Hematopoietic multipotent progenitor cell (in vitro differentiated cells): Measurements from ENCODE around the gene HSPA1L. TPM values are rescaled to one million over a fixed set of nuclear protein-coding genes. Genes with fewer than 3 reads are reported as not detected.
"Not testable (repeated sequence)": the region's sequence is repeated elsewhere in the genome, so short reads cannot be mapped to it uniquely, and the experiment has no call there.

Experiments used
- DNase-seq, 3 donors: peaks; one replicate each; pipeline ENCODE4 v3.0.0-alpha.2; 2011 to 2015; ENCODE audit warnings: low read depth in 2 of 3, low spot score in 2 of 3
- total RNA-seq: library from RNA; depleted of rRNA; stranded (reverse); fragments of >200 nt; gene quantifications from one replicate; pipeline ENCODE4 v1.2.3, GENCODE V29; 2012

HSPA1L gene
- total RNA-seq, result 1.9 TPM

DNA sequence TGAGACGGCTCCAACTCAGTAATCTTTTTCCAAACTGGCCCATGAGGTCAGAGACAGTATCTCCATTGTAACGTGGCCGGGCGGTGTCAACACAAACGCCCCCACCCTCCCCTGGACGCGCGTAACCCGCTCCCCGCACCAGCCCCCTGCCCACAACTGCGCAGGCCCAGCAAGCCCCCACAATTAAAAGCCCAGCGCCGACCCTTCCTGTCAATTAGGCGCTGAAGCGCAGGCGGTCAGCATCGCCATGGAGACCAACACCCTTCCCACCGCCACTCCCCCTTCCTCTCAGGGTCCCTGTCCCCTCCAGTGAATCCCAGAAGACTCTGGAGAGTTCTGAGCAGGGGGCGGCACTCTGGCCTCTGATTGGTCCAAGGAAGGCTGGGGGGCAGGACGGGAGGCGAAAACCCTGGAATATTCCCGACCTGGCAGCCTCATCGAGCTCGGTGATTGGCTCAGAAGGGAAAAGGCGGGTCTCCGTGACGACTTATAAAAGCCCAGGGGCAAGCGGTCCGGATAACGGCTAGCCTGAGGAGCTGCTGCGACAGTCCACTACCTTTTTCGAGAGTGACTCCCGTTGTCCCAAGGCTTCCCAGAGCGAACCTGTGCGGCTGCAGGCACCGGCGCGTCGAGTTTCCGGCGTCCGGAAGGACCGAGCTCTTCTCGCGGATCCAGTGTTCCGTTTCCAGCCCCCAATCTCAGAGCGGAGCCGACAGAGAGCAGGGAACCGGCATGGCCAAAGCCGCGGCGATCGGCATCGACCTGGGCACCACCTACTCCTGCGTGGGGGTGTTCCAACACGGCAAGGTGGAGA is at the start of gene HSPA1L, which contains the start of gene HSPA1A:
HSPA1L (minus strand) TSS at position 259 of the 814 bp plus-strand sequence. CDS start 3,311 bp downstream, outside the sequence.
HSPA1A (plus strand) TSS at position 519 of the 814 bp plus-strand sequence; CDS start at position 733, 214 bp downstream.
- DNase-seq, result peak in 2 of 3 donors; percentile 84 to 92

DNA sequence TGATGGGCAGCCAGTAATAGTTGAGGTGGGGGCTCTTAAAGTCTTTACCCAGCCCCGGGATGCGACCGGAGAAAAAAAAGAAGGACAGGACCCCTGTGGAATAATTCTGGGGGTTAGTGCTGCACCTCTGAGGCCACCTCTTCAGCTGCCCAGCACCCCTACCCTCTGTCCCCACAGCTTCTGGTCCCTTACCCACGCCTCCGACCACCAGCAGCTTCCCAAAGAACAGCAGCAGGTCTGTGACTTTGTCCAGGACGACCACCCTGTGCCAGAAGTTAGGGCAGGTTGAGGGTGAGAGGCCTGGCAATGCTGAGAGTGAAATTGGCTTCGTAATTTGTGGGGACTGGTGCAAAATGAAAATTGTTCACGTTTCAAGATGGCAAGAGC is 49.7 kb upstream of the HSPA1L start:
- no peak for DNase-seq

DNA sequence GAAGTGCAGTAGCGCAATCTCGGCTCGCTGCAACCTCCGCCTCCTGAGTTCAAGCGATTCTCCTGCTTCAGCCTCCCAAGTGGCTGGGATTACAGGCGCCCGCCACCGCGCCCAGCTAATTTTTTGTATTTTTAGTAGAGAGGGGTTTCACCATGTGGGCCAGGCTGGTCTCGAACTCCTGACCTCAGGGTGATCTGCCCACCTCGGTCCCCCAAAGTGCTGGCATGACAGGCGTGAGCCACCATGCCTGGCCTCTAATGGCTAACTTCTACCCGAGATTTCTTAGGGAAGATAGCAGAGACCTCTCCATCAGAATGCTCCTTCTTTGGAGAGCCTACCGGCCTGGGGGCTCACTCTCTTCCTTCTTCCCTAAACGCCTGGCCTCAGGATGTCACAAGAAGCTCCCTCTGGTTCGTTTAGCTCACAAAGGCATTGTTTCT is 49.1 kb upstream of the HSPA1L start:
- DNase-seq, result not testable (repeated sequence)

DNA sequence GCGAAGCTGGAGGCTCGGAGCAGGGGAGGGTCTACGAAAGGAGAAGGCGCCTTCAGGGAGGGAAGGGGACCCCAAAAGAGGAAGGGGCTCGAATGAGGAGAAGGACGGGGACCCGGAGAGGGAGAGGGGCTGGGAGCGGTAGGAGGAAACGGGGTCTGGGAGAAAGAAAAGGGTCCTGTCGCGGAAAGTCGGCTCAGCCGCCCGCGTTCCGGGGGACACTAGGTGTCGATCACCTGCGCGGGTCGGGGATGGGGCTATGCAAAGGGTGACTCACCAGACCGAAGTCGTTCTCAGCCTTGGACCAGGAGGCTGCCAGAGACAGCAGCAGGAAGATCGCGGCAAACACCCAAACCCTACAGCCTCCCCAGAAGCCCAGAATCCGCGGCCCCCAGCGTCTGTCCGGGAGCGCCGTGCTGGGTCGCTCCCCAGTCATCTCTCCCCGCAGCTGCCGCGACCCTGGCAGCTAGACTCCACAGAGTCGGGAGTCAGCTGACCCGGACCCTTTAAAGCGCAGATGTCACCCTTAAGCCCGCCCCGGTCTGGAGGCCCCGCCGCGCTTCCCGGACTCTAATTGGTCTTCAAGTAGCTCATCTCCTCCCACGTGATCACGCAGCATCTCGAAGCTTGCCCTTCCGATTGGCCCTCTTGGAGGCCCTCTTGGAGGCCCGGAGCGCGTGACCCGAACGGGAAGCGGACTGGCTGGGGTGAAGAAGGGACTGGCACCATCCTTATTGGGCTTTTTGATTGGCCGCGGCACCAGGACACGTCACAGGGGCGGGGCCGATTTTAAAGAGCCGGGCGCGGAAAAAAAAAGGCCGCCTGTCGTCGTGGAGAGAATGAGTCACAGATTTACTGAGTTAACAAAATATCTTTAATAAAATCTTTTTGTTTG is 47.5 kb upstream of the HSPA1L start, which contains the start of gene NEU1:
NEU1 (minus strand) TSS at position 478 of the 892 bp plus-strand sequence; CDS start at position 433, 45 bp downstream.
- DNase-seq, result peak; percentile 91 to 100 (median 100)

DNA sequence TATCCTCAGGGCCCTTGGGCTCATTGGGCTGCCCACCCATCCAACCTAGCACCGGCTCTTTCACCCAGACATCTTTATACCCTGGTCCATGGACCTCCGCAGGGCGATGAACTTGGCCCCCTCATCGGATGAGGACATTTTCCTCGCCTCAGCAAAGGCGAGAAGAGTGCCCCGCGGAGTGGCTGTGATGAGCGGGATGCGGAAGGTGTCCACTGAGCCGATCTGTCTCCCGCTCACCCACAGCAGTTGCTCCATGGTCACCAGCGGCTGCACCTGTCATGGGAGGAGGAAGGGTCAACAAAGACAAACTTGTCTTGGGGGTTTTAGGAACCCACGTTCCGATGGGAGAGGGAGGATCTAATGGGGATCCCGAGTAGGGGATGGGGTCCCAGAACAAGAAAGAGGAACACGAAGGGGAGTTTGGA is 46.8 kb upstream of the HSPA1L start:
- no peak for DNase-seq

DNA sequence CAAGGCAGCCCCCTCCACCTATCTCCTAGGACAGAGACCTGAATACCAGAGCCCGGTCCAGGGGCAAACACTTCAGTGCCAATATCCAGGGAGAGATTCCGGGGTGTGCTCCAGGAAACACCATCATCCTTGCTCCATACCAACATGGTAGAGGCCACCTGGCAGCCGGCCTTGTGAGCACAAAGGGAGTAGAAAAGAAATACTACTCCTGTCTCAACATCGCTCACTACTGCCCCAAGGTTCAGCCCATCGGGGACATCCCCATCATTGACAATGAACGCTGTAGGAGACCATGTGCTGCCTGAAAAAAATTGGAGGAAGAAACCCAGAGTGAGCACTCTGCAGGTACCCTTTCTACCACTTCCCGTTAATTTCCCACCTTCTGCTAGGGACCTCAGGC is 46.1 kb upstream of the HSPA1L start:
- DNase-seq, result no peak

DNA sequence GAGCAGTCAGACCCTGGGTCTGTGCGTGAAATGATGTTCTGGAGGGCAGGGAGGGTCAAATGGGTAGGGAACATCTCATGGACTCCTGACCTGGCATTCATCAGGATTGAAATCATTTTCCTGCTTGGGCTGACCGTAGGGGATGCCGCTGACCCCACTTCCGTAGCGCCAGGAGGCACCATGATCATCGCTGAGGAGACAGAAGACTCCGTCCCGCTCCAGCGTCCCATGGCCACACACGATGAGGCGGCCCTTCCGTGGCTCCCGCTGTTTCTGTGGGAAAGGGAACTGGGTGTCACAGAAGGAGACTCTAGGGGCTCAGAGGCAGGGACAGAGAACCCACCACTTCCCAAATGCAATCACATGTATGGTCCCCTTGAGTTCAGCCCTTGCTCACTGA is 45.3 kb upstream of the HSPA1L start:
- DNase-seq, result no peak

DNA sequence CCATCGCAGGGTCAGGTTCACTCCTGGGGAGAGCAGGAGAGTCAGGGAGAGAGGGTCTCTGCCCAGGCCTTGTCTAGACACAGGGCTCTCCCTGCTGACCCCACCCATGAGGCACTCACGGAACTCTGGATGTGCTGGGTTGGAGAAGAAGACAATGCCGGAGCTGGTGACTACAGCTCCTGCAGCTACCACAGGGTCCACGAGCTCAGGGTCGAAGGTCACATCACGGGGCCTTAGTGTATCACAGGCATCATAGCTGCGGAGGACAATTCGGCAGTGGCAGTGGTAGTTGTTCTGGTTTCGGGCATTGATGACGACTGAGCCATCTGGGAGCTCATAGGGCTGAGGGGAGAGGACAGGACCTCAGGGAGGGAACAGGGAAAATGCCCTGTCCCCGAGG is 44.8 kb upstream of the HSPA1L start:
- DNase-seq, result no peak

DNA sequence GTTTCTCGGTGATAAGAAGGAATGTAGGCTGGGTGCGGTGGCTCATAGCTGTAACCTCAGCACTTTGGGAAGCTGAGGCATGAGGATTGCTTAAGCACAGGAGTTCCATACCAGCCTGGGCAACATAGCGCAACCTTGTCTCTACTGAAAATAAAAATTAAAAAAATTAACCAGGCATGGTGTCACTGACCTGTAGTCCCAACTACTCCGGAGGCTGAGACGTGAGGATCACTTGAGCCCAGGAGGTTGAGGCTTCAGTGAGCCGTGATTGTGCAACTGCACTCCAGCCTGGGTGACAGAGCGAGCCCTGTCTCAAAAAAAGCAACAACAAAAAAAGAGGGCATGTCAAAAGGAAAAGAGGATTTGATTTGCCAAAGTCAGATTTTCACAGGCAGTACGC is 43.6 kb upstream of the HSPA1L start:
- no peak for DNase-seq

DNA sequence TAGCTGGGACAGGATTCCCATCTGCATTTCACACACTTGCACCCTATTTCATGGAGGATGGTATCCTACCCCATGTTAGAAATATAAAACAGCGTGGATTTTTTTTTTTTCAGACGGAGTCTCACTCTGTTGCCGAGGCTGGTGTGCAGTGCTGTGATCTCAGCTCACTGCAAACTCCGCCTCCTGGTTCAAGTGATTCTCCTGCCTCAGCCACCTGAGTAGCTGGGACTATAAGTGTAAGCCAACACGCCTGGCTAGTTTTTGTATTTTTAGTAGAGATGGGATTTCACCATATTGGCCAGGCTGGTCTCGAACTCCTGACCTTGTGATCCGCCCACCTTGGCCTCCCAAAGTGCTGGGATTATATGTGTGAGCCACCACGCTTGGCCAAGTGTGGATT is 42.7 kb upstream of the HSPA1L start:
- not testable (repeated sequence) for DNase-seq

DNA sequence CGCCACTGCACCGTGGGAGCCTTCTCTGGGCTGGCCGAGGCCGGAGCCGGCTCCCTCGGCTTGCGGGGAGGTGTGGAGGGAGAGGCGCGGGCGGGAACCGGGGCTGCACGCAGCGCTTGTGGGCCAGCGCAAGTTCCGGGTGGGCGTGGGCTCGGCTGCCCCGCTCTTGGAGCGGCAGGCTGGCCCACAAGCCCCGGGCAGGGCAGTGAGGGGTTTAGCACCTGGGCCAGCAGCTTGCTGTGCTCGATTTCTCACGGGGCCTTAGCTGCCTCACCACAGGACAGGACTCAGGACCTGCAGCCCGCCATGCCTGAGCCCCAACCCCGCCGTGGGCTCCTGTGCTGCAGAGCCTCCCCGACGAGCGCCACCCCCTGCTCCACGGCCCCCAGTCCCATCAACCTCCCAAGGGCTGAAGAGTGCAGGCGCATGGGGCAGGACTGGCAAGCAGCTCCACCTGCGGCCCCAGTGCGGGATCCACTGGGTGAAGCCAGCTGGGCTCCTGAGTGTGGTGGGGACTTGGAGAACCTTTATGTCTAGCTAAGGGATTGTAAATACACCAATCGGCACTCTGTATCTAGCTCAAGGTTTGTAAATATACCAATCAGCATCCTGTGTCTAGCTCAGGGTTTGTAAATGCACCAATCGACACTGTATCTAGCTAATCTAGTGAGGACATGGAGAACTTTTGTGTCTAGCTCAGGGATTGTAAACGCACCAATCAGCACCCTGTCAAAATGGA is 37.1 kb upstream of the HSPA1L start:
- DNase-seq, result not testable (repeated sequence)

DNA sequence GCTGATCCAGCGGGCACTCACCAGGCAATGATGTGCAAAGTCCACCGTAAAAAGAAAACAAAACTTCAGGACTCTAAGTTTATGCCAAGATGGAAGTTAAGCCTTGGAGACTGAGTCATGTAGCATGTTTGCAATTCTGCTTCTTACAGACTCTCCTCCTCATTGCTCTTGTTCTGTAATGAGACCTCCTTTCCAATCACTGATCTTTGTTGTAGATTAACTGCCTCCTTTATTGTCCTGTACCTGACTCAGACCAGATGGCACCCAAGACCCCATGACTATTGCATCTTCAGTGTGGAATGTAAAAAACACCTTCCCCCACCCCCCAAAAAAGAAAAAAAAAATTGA is 36.4 kb upstream of the HSPA1L start:
- no peak for DNase-seq

DNA sequence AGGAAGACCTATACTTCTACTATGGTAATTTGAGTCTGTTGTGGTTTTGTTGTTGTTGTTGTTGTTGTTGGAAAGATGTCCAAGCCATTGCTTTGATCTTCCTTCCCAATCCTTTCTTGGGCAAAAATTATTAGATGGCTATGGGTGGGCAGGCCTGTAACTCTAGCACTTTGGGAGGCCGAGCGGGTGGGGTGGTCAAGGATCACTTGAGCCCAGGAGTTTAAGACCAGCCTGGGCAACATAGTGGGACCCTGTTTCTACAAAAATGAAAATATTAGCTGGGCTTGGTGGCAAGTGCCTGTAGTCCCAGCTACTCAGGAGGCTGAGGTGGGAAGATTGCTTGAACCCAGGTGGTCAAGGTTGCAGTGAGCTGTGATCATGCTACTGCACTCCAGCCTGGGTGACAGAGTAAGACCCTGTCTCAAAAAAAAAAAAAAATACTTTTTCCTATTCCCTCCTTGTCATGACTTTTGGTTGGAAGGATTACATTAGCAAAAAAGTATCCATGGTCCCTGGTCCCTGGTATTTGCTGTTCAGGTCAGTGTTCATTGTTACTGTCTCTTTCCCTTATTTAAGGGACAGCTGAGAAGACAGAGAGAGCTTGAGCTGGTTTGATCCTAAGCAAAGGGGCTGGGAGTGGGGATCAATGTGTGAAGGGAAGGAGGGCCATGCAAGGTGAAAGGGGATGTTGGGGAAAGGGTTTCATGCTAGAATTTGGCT is 35.8 kb upstream of the HSPA1L start:
- DNase-seq, result no peak

DNA sequence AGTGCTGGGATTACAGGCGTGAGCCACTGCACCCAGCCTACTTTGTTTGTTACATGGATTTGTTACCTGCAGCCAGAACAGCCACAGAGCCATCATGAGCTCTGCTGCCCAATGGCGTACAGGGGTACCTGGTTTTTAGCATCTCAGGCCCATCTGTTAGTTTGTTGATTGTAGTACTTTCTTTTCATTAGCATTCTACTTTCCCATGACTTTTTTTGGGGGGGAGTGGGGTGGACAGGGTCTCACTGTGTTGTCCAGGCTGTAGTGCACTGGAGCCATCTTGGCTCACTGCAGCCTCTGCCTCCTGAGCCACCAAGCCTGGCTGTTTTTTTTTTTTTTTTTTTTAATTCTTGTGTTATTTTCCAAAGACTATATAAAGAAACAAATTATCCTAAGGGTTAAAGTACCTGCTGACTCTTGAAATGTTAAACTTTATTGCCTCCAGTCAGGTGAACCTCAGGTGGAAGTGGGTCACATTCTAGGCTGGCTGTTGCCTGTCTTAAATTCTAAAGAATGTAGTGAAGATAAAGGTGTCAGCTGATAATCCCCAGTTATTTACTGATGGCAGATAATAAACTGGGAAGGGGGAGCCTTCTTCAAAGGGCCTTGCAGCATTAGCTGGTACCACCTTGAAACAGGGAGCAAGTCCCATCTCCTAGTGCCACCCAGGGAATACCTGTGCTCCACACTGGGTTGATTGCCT is 32.3 kb upstream of the HSPA1L start:
- DNase-seq, result no peak

DNA sequence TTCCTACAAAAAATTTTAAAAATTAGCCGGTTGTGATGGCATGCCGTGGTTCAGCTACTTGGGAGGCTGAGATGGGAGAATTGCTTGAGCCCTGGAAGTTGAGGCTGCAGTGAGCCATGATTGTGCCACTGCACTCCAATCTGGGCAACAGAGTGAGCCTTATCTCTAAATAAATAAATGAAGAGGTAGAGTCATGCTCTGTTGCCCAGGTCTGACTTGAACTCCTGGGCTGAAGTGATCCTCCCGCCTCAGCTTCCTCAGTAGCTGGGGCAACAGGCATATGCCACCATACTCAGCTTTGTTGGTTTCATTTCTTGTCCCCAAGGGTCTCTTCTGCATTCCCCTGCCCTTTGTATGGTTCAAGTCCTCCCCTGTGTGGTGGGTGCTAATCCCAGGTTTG is 29.4 kb upstream of the HSPA1L start:
- DNase-seq, result no peak

DNA sequence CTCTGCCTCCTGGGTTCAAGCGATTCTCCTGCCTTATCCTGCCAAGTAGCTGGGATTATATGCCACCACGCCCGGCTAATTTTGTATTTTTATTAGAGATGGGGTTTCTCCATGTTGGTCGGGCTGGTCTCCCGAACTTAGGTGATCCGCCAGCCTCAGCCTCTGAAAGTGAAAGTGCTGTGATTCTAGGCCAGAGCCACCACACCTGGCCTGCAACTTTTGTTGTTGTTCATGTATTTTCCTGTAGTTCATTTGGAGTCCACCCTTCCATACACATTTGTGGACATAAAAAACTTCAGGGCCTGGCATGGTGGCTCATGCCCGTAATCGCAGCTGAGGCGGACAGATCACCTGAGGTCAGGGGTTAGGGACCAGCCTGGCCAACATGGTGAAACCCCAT is 27.0 kb upstream of the HSPA1L start:
- no peak for DNase-seq

DNA sequence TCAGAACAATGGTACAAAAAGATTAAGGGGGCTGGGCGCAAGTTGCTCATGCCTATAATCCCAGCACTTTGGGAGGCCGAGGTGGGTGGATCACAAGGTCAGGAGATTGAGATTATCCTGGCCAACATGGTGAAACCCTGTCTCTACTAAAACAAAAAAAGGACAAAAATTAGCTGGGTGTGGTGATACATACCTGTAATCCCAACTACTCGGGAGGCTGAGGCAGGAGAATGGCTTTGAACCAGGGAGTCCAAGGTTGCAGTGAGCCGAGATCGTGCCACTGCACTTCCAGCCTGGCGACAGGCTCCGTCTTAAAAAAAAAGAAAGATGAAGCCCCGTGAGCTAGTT is 24.7 kb upstream of the HSPA1L start:
- not testable (repeated sequence) for DNase-seq

DNA sequence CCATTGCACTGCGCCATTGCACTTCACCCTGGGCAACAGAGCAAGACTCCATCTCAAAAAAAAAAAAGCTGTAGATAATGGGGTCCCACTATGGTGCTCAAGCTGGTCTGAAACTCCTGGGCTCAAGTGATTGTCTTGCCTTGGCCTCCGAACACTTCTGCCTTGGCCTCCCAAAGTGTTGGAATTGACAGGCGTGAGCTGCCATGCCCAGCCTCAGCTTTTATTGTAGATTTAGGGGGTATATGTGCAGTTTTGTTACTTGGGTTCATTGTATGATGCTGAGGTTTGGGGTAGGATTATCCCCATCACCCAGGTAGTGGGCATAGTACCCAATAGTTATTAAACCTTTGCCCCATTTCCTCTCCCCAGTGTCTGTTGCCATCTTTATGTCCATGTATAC is 23.9 kb upstream of the HSPA1L start:
- no peak for DNase-seq

DNA sequence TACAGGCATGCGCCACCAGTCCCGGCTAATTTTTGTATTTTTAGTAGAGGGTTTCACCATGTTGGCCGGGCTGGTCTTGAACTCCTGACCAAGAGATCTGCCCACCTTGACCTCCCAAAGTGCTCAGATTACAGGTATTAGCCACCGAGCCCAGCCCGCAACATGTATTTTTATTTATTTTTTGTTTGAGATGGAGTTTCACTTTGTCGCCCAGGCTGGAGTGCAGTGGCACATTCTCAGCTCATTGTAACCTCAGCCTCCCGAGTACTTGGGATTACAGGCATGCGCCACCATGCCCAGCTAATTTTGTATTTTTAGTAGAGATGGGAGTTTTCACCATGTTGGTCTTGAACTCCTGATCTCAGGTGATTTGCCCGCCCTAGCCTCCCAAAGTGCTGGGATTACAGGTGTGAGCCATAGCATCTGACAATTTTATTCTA is 23.1 kb upstream of the HSPA1L start:
- not testable (repeated sequence) for DNase-seq
